GM12878 (cell line): ENCODE data around the gene CFAP90.

Experiments
- BCL11A ChIP-seq: IDR thresholded peaks from 2 replicates; pipeline ENCODE4 v1.6.1; 2011; ENCODE audit warnings: low read depth, low read length
- ESRRA ChIP-seq: IDR thresholded peaks from 2 replicates; pipeline ENCODE4 v1.6.1; 2012; ENCODE audit warnings: mild to moderate bottlenecking, low read length, improper control_type of control experiment
- EZH2 ChIP-seq: IDR thresholded peaks from 2 replicates; pipeline ENCODE4 v1.6.1; 2012; ENCODE audit warnings: low read depth, mild to moderate bottlenecking, control low read depth, inconsistent platforms, low read length, borderline replicate concordance; ENCODE audit not compliant: control insufficient read depth
- FOS ChIP-seq: IDR thresholded peaks from 3 replicates; pipeline ENCODE4 v1.6.1; 2011; ENCODE audit warnings: borderline replicate concordance; ENCODE audit not compliant: insufficient read length; ENCODE audit errors: extremely low read depth
- IKZF1 ChIP-seq: fragments of 450-650 bp; conservative IDR thresholded peaks from 2 replicates; pipeline ENCODE4 v1.6.1; 2017; ENCODE audit warnings: antibody characterized with exemption, mild to moderate bottlenecking
- NFYB ChIP-seq: IDR thresholded peaks from 2 replicates; pipeline ENCODE4 v1.6.1; 2011; ENCODE audit warnings: low read depth, mild to moderate bottlenecking, low read length, improper control_type of control experiment, moderate library complexity; ENCODE audit not compliant: insufficient read depth
- POLR2A ChIP-seq: IDR thresholded peaks from 2 replicates; pipeline ENCODE4 v1.6.1; 2011; ENCODE audit warnings: low read depth, mild to moderate bottlenecking, low read length
- POLR2AphosphoS5 ChIP-seq: IDR thresholded peaks from 2 replicates; pipeline ENCODE4 v1.6.1; 2011; ENCODE audit warnings: mild to moderate bottlenecking, low read length, inconsistent platforms
- SUZ12 ChIP-seq: fragments of 200-600 bp; sonication (generic); IDR thresholded peaks from one replicate; pipeline ENCODE4 v1.6.1; 2018; ENCODE audit warnings: antibody characterized with exemption, mild to moderate bottlenecking; ENCODE audit not compliant: unreplicated experiment
- ZNF217 ChIP-seq: fragments of 450-650 bp; IDR thresholded peaks from 2 replicates; pipeline ENCODE4 v1.6.1; 2017; ENCODE audit warnings: antibody characterized with exemption, mild to moderate bottlenecking
- TF ChIP-seq, protein P1 (sequence below), 3 experiments: IDR thresholded peaks in 2 of 3; conservative IDR thresholded peaks in 1 of 3; 2 replicates each; pipeline ENCODE4 v1.5.1; 2011; ENCODE audit warnings: low read depth in 3 of 3, low read length in 3 of 3, mild to moderate bottlenecking in 3 of 3, control low read depth in 2 of 3, moderate library complexity in 2 of 3, inconsistent platforms in 1 of 3, mixed read lengths in 1 of 3; ENCODE audit not compliant: control insufficient read depth in 2 of 3, insufficient read depth in 1 of 3; ENCODE audit errors: extremely low read depth in 1 of 3
- TF ChIP-seq, protein P2 (sequence below): IDR thresholded peaks from 2 replicates; pipeline ENCODE4 v1.6.1; 2012; ENCODE audit warnings: low read depth, low read length, improper control_type of control experiment
- TF ChIP-seq, protein P3 (sequence below): IDR thresholded peaks from 2 replicates; pipeline ENCODE4 v1.6.1; 2011; ENCODE audit warnings: low read depth, low read length, improper control_type of control experiment, borderline replicate concordance

DNA sequence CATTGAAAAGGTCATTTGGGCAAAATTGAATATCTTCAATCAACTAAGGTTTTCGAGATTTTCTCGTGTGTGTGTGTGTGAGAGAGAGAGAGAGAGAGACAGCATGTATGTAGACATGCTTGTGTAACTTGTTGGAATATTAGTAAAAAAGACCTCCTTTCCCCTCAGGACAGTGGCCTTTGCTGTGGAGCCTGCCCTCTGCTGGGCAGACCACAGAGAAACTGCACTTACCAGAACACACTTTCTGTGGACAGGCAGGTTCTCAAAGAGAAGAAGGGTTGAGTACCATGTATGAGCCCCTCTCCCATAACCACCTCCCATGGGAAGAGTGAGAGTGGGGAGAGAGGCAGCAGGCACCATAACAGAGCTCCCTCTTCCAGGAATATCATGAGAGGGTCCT, 45.6 kb downstream of the CFAP90 start:
- TF ChIP-seq, protein P1, sequence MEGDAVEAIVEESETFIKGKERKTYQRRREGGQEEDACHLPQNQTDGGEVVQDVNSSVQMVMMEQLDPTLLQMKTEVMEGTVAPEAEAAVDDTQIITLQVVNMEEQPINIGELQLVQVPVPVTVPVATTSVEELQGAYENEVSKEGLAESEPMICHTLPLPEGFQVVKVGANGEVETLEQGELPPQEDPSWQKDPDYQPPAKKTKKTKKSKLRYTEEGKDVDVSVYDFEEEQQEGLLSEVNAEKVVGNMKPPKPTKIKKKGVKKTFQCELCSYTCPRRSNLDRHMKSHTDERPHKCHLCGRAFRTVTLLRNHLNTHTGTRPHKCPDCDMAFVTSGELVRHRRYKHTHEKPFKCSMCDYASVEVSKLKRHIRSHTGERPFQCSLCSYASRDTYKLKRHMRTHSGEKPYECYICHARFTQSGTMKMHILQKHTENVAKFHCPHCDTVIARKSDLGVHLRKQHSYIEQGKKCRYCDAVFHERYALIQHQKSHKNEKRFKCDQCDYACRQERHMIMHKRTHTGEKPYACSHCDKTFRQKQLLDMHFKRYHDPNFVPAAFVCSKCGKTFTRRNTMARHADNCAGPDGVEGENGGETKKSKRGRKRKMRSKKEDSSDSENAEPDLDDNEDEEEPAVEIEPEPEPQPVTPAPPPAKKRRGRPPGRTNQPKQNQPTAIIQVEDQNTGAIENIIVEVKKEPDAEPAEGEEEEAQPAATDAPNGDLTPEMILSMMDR (IDR thresholded peaks at IDR 0.05 in 2 of 3, conservative IDR thresholded peaks at IDR 0.05 in 1 of 3; ENCODE audit: control insufficient read depth in 2 of 3, extremely low read depth in 1 of 3, insufficient read depth in 1 of 3, low read depth in 3 of 3, low read length in 3 of 3) = peak; percentile 32 to 42 (median 36); a peak in 4 of 6 replicates
- TF ChIP-seq POLR2A = no peak
- TF ChIP-seq, protein P2, sequence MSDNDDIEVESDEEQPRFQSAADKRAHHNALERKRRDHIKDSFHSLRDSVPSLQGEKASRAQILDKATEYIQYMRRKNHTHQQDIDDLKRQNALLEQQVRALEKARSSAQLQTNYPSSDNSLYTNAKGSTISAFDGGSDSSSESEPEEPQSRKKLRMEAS = no peak
- TF ChIP-seq EZH2 = no peak
- TF ChIP-seq, protein P3, sequence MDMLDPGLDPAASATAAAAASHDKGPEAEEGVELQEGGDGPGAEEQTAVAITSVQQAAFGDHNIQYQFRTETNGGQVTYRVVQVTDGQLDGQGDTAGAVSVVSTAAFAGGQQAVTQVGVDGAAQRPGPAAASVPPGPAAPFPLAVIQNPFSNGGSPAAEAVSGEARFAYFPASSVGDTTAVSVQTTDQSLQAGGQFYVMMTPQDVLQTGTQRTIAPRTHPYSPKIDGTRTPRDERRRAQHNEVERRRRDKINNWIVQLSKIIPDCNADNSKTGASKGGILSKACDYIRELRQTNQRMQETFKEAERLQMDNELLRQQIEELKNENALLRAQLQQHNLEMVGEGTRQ = no peak
- TF ChIP-seq BCL11A = no peak
- no peak for TF ChIP-seq POLR2AphosphoS5
- TF ChIP-seq SUZ12 = no peak
- no peak for TF ChIP-seq IKZF1
- TF ChIP-seq FOS = no peak
- no peak for TF ChIP-seq NFYB
- TF ChIP-seq ZNF217 = no peak
- no peak for TF ChIP-seq ESRRA
